ENCODE results near the gene WDR36. TPM values are rescaled to one million over a fixed set of nuclear protein-coding genes. Genes with fewer than 3 reads are reported as not detected.

Gene WDR36
- total and polyA plus RNA-seq, 2 of the 4 experiments (the other 2 are of a cell fraction): 11.9 to 87.8 TPM

DNA sequence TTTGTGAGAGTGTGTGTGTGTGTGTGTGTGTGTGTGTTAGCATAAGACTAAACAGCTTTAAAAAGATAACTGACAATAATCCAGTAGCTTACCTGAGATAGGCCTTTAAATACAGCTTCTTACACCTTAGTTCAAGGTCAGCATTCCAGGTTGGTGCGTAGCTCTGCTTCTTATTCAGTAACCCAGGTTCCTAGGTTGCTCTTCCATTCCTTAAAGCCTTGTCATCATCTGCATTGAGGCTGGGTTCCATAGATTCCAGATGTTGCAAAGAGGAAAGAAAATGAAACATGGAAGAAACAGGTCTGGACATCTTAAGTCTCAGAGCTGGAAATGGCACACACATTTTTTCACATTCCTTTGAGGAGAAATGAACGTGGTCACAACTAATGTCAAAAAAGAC lies 78.1 kb downstream of the WDR36 start:
- no peak for DNase-seq
- Histone ChIP-seq H3K4me2 (ENCODE audit: low read depth, low read length) (no peak overlapping the region), H2AK5ac (ENCODE audit: low read depth, low read length) (no peak overlapping the region), H2AK9ac (replicated peaks; ENCODE audit: low read depth, low read length, poor library complexity) (no peak overlapping the region), H3K9me3 (ENCODE audit: control insufficient read depth, insufficient read depth, low read length) (no peaks in the 10 kb centered on the region), H3K4ac (ENCODE audit: low read depth, low read length) (no peak overlapping the region), H4K91ac (ENCODE audit: insufficient read depth, low read depth, low read length) (no peak overlapping the region), H2BK15ac (ENCODE audit: low read depth, low read length) (no peak overlapping the region), H3K79me1 (ENCODE audit: low read depth in 1 of 2, low read length in 2 of 2) (no peaks in the 10 kb centered on the region), H3K14ac (replicated peaks; ENCODE audit: low read depth, low read length) (no peak overlapping the region), H2BK20ac (ENCODE audit: low read depth, low read length) (no peak overlapping the region), H2AFZ (replicated peaks; ENCODE audit: low read length, poor library complexity) (no peak overlapping the region), H3K56ac (ENCODE audit: extremely low read depth, insufficient read depth, low read length) (no peak overlapping the region), H3K4me3 (ENCODE audit: insufficient read depth, low read depth, low read length) (no peak overlapping the region), H4K8ac (ENCODE audit: low read depth in 2 of 2, low read length in 2 of 2) (no peak overlapping the region), H2BK120ac (ENCODE audit: low read depth, low read length) (no peak overlapping the region), H3K4me1 (ENCODE audit: control insufficient read depth, insufficient read depth, low read length) (no peaks in the 10 kb centered on the region), H3K36me3 (ENCODE audit: control insufficient read depth, insufficient read depth, low read length) (no peaks in the 10 kb centered on the region), H4K5ac (ENCODE audit: low read depth, low read length) (no peak overlapping the region), H4K20me1 (ENCODE audit: insufficient read depth, low read length) (no peaks in the 10 kb centered on the region), H3K27me3 (ENCODE audit: control insufficient read depth, insufficient read depth, low read length) (peaks cover 3% of the 10 kb centered on the region; the same call in 1 of the 2 replicates), H3K9me1 (ENCODE audit: insufficient read depth, low read length) (no peaks in the 10 kb centered on the region), H3K27ac (ENCODE audit: insufficient read depth, low read length) (no peak overlapping the region), H2BK5ac (ENCODE audit: low read depth, low read length, poor library complexity, severe bottlenecking) (no peak overlapping the region), H3K18ac (ENCODE audit: low read depth, low read length) (no peak overlapping the region), H3K9ac (ENCODE audit: low read depth, low read length) (no peak overlapping the region), H3K23ac (ENCODE audit: low read depth, low read length) (no peak overlapping the region)
- ChIA-PET CTCF (interaction anchor here (0.7 kb wide), 1 partner anchor 308 kb away, joined by 3 read pairs; no protein-coding TSS in a partner anchor), POLR2A (ENCODE audit: unreplicated experiment) (no interaction called here)
- 80% methylated on average over 1 of the region's 2 CpGs; no CpG with 5 or more reads in 1 of the 2 experiments for WGBS, 2 experiments (ENCODE audit: extremely low coverage in 2 of 2, insufficient read length in 1 of 2)
- dilution Hi-C loops (cut with HindIII; ENCODE audit: low sequenced_read_pairs, unreplicated experiment): no loop called here
- intact Hi-C loops (cut with micrococcal nuclease): no loop called here
- no TSS peak for BruUV-seq (replicated peaks)
- TF ChIP-seq MAZ (IDR thresholded peaks at IDR 0.05; ENCODE audit: borderline replicate concordance, low read depth, low read length): no peak
- TF ChIP-seq RFX5 (IDR thresholded peaks at IDR 0.05; ENCODE audit: low read depth, low read length): no peak
- TF ChIP-seq, protein P1, sequence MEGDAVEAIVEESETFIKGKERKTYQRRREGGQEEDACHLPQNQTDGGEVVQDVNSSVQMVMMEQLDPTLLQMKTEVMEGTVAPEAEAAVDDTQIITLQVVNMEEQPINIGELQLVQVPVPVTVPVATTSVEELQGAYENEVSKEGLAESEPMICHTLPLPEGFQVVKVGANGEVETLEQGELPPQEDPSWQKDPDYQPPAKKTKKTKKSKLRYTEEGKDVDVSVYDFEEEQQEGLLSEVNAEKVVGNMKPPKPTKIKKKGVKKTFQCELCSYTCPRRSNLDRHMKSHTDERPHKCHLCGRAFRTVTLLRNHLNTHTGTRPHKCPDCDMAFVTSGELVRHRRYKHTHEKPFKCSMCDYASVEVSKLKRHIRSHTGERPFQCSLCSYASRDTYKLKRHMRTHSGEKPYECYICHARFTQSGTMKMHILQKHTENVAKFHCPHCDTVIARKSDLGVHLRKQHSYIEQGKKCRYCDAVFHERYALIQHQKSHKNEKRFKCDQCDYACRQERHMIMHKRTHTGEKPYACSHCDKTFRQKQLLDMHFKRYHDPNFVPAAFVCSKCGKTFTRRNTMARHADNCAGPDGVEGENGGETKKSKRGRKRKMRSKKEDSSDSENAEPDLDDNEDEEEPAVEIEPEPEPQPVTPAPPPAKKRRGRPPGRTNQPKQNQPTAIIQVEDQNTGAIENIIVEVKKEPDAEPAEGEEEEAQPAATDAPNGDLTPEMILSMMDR (conservative IDR thresholded peaks at IDR 0.05; ENCODE audit: low read depth, low read length): no peak
- TF ChIP-seq, protein P2, sequence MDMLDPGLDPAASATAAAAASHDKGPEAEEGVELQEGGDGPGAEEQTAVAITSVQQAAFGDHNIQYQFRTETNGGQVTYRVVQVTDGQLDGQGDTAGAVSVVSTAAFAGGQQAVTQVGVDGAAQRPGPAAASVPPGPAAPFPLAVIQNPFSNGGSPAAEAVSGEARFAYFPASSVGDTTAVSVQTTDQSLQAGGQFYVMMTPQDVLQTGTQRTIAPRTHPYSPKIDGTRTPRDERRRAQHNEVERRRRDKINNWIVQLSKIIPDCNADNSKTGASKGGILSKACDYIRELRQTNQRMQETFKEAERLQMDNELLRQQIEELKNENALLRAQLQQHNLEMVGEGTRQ (IDR thresholded peaks at IDR 0.05; ENCODE audit: low read depth, low read length): no peak
- TF ChIP-seq BHLHE40 (IDR thresholded peaks at IDR 0.05; ENCODE audit: low read depth, low read length): no peak
- TF ChIP-seq CHD1 (IDR thresholded peaks at IDR 0.05; ENCODE audit: low read depth, low read length): no peak
- ATAC-seq (ENCODE audit: low read depth): no peak
- in situ Hi-C loops (cut with MboI; ENCODE audit: low sequenced_read_pairs): no loop called here

Data from IMR-90 (cell line).